Amniotic epithelial cell (primary cell): Measurements from ENCODE around the gene RAMACL.
"Not testable (repeated sequence)": the region's sequence is repeated elsewhere in the genome, so short reads cannot be mapped to it uniquely, and the experiment has no call there.

Experiments
- DNase-seq: peaks from one replicate; pipeline ENCODE4 v3.0.0-alpha.2; 2010; ENCODE audit warnings: low read depth

RAMACL gene

DNA sequence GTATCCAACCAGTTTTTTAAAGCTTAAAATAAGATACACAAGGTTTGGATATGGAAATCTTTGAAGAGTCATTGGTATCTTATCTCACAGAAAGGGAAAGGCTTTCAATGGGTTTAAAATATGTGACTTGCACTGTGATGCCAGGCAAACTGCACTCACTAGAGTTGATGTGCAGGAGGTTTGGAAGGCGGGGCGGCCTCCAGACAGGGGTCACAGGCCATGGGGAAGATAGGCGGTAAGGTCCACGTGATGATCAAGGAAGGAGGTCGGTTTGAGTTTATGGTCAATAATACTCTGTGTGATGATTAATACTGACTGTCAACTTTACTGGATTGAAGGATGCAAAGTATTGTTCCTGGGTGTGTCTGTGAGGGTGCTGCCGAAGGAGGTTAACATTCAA, 9.5 kb upstream of the RAMACL start:
- no peak for DNase-seq

DNA sequence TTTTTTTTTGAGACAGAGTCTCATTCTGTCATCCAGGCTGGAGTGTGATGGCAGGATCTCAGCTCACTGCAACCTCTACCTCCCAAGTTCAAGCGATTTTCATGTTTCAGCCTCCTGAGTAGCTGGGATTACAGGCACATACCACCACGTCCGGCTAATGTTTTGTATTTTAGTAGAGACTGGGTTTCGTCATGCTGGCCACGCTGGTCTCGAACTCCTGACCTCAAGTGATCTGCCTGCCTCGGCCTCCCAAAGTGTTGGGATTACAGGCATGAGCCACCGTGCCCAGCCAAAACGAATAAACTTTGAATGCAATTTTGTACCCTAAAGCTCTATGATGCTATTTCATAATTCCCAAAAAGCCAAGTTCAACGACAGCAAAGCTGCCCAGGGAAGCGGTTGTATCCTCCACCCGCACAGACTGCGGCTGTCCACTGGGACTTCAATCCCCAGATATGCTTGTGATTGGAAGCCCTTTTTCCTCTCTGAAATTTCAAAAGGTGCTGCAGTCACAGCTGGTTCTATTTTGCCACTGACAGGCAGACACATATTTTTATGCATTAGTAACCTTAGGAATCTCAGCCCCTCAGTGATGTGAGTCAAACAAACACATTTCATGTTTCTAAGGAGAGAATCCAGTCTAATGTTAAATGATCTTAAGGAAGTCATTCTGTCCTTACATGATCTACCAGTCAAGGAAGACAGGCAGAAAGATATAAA, 8.7 kb upstream of the RAMACL start:
- DNase-seq = peak; percentile 85

DNA sequence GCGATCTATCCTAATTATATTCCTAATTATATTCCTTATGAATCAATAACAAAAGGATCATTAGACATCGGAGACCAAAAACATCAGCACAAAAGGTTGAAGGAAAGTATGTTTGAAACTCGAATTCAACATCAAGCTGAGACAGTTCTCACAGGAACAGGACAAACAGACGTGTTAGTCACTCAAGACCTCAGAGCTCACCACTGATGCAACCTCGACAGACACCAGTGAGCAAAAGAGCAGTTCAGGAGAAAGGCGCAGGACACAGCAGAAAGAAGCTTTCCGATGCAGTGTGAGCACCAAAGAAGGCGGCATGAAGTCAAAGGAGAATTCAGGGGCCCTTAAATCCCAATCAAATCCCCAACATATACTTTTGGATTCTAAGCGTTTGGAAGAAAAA, 6.3 kb upstream of the RAMACL start:
- DNase-seq = peak; percentile 89

DNA sequence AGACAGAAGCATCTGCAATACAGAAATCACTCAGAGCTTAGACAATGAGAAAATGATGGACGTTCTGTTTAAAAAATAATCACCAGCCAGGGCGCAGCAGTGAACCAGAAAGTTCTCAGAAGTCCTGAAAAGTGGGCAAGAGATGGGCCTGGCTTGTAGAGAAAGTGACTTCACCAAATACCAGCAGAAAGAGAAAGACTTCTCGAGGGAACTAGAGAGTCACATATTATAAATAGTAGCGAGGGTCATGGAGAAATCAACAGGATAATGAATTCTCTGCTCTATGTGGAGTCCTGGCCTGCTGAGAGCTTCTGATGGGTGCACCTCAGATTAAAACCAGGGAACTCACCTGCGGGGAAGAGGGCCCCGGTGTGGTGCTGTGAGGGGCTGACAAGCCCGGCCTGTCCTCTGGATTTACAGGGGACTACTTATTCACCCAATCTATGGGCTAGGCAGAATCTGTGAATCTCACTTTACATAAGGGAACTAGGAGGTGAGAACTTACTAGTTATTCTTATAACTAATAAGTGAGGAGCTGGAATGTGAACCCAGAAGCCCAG, 5.6 kb upstream of the RAMACL start:
- no peak for DNase-seq

DNA sequence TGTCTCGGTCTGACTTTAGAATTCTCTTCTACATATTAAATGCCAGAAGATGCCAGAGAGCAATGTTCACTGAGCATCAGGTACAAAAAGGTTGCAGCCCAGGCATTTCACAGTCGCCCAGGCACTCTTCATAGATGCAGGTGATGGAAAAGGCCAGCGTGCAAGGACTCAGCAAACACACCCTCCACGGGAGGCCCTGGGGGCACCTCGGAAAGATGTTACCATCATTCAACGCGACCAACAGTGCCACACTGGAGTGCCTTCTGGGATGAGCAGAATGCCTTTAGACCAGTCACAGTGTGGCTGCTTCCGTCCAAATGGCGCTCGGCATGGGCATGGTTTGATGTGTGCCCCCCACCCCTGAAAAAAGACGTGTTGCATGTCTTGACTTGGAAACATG, 4.5 kb upstream of the RAMACL start:
- DNase-seq = no peak

DNA sequence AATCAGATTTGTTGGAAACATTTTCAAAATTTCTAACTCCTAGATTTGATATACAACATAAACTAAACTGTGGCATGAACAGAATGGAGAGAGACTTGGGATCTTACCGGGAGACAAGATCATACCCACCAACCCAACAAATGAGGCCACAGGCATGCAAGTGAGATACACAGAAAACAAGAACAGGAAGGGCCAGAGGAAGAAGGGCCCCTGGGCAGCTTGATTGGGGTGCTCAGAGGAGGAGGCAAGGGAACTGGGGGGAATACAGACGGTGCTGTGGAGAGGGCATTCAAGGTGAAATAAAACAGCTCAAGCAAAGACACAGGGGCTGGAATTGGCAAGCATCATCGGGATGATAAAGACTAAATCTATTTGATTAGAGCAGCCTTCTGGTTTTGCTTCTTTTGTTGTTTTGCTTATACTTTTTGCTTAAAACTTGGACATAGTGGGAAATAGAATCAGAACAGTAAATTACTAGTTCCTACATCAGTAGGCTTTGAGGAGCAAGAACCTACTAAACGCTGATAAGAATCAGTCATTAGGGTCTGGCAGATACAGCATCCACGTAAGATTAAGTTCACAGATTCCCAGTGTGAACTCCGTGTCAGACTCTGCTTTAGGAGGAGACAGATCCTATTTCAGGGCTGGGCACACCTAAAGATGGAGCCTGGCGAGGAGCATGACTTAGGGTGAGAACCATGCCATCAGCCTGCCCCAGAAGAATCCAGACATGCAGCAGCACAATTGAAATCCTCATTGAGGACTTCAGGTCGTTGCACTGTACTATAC, 3.5 kb upstream of the RAMACL start:
- DNase-seq = no peak

DNA sequence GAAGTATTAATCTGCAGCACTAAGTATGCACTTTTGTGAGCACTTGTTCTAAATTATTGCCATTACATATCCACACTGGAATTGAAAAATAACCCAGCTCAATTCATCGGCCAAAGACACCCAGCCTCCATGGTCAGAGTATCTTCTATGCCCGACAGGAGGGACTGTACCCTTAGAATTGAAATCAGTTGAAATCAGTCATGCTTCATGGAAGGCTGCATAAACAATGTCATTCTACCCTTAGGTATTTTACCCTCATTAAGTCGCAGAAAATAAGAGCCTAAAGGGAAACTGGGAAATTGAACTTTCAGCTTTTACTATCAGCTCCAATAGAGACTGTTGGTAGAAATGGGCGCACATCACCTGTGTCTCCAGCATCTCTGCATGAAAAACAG, 2.9 kb upstream of the RAMACL start:
- no peak for DNase-seq

DNA sequence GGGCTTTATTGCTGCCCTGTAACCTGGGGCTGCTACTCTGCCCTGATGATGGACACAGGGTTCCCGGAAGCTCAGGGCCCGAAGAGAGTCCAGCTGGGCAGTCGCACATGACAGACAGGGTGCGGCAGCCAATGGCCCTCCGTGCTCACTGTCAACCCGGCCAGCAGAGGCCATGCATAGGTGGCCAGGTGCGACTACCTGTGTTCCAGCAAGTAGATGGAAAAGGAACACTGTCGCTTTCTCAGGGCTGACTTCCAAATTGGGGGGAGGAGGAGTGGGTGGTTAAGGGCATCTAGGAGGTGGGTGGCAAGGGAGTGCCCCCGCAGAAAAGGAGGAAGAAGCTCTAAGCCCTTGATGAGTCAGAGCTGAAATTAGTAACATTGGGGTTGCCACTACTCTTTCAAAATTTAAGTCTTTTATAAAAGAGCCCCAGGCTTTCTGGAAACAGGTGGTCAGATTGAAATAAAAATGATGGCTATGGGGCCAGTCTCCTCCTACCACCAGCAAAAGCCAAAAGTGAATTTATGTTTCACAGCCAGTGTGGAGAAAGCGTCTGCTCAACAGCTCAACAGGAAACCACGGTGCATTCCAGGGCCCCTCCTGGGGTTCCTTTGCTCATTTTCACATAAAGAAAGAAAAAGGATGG, 2.3 kb upstream of the RAMACL start:
- DNase-seq = peak; percentile 77

DNA sequence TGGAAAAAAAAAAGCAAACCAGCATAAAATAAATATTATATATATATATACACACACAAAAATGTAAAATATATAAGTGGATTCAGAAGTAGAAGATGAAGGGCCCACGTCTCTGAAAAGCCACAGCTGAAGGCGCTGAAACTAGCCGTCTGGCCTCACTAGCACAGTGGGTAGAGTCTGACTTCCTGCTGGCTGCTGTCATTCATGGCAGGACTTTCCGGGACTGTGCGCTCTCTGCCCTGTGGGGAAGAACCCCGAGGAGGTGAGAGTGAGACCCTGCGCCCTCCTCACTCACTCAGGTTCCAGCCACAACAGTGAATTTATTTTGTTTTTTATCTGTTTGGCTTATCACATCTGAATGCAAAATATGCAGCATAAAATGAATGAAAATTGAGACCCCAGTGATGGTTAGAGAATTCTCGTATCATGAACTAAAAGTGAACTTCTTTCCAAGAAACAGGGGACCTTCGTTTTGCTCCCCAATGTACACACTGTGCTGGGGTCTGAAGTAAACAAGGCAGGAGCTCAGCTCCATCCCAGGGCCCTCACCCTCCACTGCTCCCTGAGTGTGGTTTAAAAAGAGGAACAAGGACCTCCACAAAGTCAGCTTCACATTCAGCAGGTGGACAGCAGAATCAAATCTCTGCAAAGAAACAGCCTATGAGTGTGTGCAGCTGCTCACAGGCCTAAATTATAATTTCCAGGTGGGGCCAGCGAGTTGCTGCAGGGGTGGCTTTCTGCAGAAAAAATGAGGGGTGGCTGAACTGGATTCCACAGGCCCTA, 1.3 kb upstream of the RAMACL start:
- no peak for DNase-seq

DNA sequence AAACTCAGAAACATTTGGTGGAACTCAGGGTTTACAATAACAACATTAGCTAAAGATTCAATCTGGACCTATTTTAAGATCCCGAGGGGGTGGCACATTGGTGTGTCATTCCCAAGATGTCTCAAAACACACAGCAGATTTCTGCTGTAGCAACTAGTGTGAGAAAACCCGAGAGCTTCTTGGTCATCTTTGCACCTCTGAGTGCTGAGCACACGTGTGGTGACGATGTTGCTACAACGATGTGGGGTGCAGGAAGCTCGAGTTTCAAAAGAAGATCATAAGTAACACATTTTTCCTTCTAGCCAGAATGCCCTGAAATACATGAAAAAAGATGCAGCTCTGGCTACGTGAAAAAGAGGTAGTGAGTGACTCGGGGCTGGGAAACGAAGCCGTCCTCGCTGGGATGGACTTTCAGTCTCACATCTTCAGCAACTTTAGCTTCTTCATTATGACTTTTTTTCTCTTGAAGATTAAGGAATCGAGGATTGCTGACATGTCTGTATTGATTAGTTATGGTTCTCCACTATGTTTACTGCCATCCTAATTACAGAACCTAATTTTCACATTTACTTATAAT, 1.5 kb downstream of the RAMACL start:
- no peak for DNase-seq

DNA sequence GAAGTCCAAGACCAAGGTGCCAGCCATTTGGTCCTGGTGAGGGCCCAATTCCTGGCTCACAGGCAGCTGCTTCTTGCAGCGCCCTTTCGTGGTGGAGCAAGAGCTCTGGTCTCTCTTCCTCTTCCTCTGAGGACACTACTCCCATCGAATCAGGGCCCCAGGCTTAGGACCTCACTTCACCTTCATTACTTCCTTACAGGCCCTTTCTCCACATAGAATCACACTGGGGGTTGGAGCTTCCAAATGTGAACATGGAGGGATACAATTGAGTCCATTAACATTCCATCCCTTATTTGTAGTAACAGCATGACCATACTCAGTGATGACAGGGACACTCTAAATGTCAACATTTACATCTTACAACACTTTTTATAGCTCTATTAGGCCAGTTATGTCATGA, 2.3 kb downstream of the RAMACL start:
- no peak for DNase-seq

DNA sequence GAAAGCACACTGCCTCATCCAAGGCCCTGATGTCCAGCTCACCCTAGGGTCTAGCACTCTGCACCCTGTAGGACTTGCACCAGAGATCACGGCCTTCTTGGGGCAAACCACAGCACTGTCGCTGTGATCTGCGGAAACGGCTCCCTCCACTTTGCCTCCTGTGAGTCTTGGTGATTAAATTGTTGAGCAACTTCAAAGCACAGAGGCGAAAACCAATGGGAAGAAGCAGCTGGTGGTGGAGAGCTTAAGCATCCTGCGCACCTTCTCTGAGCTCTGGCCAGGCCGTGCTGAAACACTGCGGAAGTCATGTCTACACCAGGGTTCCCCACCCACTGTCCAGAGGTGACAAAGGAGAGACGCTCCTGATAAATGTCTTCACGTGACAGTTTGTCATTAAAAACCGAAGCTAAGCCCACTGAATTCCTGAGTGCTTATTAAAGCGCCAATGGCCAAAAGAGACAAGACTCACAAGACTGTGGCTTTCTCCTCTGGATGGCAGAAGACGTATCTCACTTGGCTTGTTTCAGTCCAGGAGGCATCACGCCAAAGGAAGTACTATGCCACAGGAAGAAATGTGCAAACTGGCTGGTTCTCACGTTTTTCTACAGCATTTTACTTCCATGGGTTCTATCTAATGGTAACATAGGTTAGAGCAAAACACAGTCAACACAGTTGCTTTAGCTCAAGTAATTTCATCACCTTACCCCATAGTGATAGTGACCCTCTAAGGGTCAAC, 3.1 kb downstream of the RAMACL start:
- DNase-seq = no peak

DNA sequence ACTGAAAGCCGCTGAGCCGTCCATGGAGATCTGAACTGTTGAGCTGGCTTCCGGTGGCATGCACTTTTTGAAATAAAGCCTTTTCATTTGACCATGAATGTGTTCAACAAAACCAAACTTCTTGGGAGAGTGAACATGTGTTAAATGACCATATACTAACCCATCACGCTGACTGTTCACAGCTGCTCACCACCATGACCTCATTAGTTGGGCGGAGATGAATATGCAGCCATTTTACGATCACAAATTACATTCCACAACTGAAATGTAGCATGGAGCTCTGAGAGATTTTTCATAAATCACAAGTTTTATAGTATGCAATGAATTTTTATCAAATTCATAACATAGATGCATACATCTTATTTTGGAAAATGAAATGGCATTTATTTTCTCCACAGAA, 4.2 kb downstream of the RAMACL start:
- no peak for DNase-seq

DNA sequence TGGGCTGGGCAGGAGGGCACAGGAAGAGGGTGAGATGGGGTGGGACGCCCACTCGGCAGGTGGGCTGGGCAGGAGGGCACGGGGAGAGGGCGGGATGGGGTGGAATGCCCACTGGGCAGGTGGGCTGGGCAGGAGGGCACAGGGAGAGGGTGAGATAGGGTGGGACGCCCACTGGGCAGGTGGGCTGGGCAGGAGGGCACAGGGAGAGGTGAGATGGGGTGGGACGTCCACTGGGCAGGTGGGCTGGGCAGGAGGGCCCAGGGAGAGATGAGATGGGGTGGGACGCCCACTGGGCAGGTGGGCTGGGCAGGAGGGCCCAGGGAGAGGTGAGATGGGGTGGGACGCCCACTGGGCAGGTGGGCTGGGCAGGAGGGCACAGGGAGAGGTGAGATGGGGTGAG, 4.7 kb downstream of the RAMACL start:
- not testable (repeated sequence) for DNase-seq

DNA sequence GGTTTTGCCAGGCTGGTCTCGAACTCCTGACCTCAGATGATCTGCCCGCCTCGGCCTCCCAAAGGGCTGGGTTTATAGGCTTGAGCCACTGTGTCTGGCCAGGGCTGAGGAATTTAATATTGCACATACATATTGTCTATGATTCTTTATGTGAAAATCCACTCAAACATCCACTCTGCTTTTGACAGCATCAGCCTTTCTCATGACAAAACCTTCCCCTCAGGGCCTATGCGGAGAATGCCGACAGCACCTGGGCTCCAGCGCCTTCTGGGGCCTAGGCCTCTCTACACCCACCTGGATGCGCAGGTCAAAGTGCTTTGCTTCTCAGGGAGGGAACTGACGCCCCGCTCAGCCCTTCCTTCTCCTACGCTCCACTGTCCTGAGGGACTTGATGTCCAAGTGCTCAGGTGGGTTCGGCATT, 5.4 kb downstream of the RAMACL start:
- peak; percentile 55 for DNase-seq

DNA sequence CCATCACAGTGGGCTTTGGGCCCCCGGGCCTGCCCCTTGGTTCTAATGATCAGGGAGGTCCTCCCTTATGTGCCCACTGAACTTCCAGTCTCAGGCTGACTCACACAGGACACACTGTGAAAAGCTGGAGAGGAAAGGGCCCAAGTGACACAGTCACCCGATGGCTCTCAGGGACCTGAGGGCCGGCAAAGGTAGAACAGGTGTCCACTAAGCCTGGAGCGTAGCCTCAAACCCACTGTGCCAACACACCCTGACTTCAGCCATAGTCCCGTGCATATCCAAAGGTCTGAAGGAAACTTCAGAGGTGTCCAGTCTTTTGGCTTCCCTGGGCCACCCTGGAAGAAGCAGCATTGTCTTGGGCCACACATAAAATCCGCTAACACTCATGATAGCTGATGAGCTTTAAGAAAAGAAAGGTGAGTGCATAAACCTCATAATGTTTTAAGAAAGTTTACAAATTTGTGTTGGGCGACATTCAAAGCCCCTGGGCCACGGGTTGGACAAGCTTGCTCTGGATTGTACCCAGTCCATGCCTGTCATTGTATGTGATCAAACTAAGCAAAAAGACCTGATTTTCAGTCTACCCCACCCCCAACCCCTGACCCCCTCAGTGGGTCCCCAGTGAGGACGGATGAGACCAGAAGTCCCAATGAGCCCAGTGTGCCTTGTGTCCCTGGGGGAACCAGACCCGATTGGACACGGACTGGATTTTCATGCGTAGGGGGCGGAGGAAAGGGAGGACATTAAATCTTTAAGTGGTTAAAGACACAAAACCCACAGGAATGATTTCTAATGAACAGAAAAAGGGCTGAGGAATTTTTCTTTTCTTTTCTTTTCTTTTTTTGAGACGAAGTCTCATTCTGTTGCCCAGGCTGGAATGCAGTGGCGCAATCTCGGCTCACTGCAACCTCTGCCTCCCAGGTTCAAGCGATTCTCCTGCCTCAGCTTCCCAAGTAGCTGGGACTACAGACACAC, 6.1 kb downstream of the RAMACL start:
- DNase-seq = peak; percentile 73

DNA sequence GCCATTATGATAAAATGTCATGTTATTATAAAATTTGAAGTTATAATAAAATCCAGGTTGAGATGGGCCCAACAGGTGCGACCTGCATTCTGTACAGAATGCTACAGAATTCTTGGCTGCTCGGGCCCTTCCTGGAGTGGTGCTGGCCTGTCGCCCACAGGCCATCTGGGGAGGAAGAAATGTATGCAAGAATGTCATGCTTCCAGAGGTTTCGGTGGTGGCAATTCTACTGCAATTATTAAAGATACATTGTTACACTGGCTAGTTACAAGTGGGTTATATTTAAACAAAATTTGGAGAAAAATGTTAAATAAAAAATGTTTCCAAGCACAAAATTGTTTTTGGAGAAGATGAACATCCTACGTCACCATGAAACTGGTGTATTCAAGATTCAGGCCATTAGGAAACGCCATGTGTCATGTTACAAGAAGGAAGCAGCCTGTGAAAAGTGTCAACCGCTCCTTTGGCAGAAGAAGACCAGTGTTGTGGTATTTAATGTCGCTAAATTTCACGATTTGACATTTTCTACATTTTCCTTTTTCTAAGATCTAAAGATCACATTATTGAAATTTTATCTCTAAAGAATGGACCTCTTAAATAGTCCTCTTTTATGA, 7.1 kb downstream of the RAMACL start:
- DNase-seq = no peak

DNA sequence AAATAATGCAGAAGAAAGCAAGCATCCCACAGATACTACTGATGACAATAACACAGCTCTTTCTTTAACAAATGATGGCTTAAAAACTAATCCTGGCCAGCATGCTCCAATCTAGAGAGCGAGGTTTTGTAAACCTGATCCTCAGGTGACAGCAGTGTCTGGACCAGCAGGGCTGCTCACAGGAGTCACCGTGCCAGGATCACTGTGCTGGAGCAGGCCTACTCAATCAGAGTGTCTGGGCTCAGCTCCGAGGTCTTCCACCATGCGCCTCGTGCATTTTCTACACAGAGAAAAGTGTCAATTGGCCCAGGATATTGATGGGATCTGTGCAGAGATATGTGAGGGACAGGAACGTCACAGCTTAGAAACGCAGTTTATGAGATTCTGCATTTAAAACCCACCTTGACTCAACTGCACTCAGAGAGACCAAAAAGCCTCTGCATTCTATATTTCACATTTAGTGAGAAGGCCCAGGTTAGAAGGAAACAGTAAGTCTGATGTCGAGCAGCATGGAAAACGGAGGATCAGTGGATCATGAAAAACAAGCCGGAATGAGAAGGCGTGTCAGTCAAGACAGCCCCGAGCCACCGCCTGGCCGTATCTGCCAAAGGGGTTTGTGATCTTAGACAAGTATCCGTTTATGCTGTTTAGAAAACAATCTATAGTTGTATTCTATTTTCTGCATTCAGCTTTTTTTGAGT, 7.8 kb downstream of the RAMACL start:
- DNase-seq = no peak

DNA sequence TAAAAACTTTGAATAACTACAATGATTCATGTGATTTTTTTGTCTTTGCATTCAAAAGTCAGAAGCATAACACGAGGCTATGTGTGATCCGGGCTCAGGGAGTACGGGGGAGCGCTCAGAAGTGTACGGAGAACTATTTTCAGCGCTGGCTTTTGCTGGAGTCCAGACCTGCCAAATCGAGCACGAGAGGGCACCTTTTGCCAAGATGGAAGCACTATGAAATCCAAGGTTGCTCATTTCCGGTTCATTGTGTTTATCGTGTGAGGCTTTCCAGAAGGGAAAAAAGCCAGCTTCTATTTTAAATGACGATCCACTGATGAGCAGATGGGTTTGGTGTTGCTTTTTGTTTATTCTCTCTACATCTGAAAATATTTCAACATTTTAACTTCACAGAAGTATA, 11.3 kb downstream of the RAMACL start:
- DNase-seq = no peak
